ENCODE measurements around the gene IFNL1. TPM values are rescaled to one million over a fixed set of nuclear protein-coding genes. Genes with fewer than 3 reads are reported as not detected.

The IFNL1 gene
- total RNA-seq, 1 donor from 2014 or later: not detected

GRCh38 chr19:39257227-39257626, 39.0 kb upstream of the IFNL1 start:
- Mint-ChIP-seq H3K4me3 (ENCODE audit: unreplicated experiment) (no peak overlapping the region), H3K27me3 (ENCODE audit: unreplicated experiment) (peaks cover 1% of the 10 kb centered on the region)
- TF ChIP-seq, protein P1, sequence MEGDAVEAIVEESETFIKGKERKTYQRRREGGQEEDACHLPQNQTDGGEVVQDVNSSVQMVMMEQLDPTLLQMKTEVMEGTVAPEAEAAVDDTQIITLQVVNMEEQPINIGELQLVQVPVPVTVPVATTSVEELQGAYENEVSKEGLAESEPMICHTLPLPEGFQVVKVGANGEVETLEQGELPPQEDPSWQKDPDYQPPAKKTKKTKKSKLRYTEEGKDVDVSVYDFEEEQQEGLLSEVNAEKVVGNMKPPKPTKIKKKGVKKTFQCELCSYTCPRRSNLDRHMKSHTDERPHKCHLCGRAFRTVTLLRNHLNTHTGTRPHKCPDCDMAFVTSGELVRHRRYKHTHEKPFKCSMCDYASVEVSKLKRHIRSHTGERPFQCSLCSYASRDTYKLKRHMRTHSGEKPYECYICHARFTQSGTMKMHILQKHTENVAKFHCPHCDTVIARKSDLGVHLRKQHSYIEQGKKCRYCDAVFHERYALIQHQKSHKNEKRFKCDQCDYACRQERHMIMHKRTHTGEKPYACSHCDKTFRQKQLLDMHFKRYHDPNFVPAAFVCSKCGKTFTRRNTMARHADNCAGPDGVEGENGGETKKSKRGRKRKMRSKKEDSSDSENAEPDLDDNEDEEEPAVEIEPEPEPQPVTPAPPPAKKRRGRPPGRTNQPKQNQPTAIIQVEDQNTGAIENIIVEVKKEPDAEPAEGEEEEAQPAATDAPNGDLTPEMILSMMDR (IDR thresholded peaks at IDR 0.05; ENCODE audit: unreplicated experiment): no peak

GRCh38 chr19:39261704-39262103, 34.5 kb upstream of the IFNL1 start:
- no peak overlapping the region for H3K4me3 Mint-ChIP-seq (ENCODE audit: unreplicated experiment)
- no peak overlapping the region for H3K27ac Mint-ChIP-seq (ENCODE audit: unreplicated experiment)
- H3K27me3 Mint-ChIP-seq (ENCODE audit: unreplicated experiment): peaks cover 14% of the 10 kb centered on the region
- TF ChIP-seq, protein P1 (IDR thresholded peaks at IDR 0.05; ENCODE audit: unreplicated experiment): no peak
- H3K4me1 Mint-ChIP-seq (ENCODE audit: unreplicated experiment): peaks cover 3% of the 10 kb centered on the region
- H3K36me3 Mint-ChIP-seq (ENCODE audit: low read depth, unreplicated experiment): peaks cover 4% of the 10 kb centered on the region
- DNase-seq (ENCODE audit: low spot score): no peak
- no peaks in the 10 kb centered on the region for H3K9me3 Mint-ChIP-seq (ENCODE audit: unreplicated experiment)

More at GRCh38 chr19:39257227-39257626, 39.0 kb upstream of the IFNL1 start:
- no peaks in the 10 kb centered on the region for H3K36me3 Mint-ChIP-seq (ENCODE audit: low read depth, unreplicated experiment)
- H3K9me3 Mint-ChIP-seq (ENCODE audit: unreplicated experiment): no peaks in the 10 kb centered on the region
- no peak for DNase-seq (ENCODE audit: low spot score)
- H3K4me1 Mint-ChIP-seq (ENCODE audit: unreplicated experiment): no peaks in the 10 kb centered on the region
- no peak overlapping the region for H3K27ac Mint-ChIP-seq (ENCODE audit: unreplicated experiment)

- Mint-ChIP-seq H3K9me3 (ENCODE audit: unreplicated experiment) (no peaks in the 10 kb centered on the region), H3K4me1 (ENCODE audit: unreplicated experiment) (peaks cover 3% of the 10 kb centered on the region), H3K36me3 (ENCODE audit: low read depth, unreplicated experiment) (peaks cover 4% of the 10 kb centered on the region), H3K27me3 (ENCODE audit: unreplicated experiment) (peaks cover 14% of the 10 kb centered on the region), H3K27ac (ENCODE audit: unreplicated experiment) (no peak overlapping the region), H3K4me3 (ENCODE audit: unreplicated experiment) (no peak overlapping the region)
- TF ChIP-seq, protein P1 (IDR thresholded peaks at IDR 0.05; ENCODE audit: unreplicated experiment): no peak
- no peak for DNase-seq (ENCODE audit: low spot score)
Observed at GRCh38 chr19:39262496-39262895, 33.7 kb upstream of the IFNL1 start.

DNA sequence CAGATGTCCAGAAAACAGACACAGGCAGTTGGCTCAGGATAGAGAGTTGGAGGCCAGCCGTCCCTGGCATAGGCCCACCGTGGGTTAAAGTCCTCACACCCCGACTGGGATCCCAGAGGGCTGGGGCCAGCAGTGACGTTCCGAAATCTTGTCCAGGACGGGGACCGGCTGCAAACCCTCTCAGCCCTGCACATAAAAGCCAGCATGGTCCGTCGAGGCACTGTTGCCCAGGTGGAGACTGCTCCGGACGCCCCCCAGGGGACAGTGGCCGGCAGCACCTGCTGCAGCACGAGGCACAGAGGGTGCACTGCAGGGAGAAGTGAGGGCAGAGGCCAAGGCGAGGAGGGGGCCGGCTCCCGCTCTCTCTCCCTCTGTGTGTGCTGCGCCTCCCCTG, 32.3 kb upstream of the IFNL1 start:
- Mint-ChIP-seq H3K27ac (ENCODE audit: unreplicated experiment) (no peak overlapping the region), H3K4me1 (ENCODE audit: unreplicated experiment) (peaks cover 3% of the 10 kb centered on the region), H3K27me3 (ENCODE audit: unreplicated experiment) (peaks cover 17% of the 10 kb centered on the region), H3K9me3 (ENCODE audit: unreplicated experiment) (no peaks in the 10 kb centered on the region), H3K36me3 (ENCODE audit: low read depth, unreplicated experiment) (peaks cover 4% of the 10 kb centered on the region), H3K4me3 (ENCODE audit: unreplicated experiment) (no peak overlapping the region)
- DNase-seq (ENCODE audit: low spot score): no peak
- TF ChIP-seq, protein P1 (IDR thresholded peaks at IDR 0.05; ENCODE audit: unreplicated experiment): no peak

GRCh38 chr19:39264306-39265290, 31.6 kb upstream of the IFNL1 start:
- DNase-seq (ENCODE audit: low spot score): peak; percentile 40
- Mint-ChIP-seq H3K4me3 (ENCODE audit: unreplicated experiment) (no peak overlapping the region), H3K36me3 (ENCODE audit: low read depth, unreplicated experiment) (peaks cover 4% of the 10 kb centered on the region), H3K9me3 (ENCODE audit: unreplicated experiment) (no peaks in the 10 kb centered on the region), H3K27me3 (ENCODE audit: unreplicated experiment) (peaks cover 17% of the 10 kb centered on the region), H3K4me1 (ENCODE audit: unreplicated experiment) (peaks cover 3% of the 10 kb centered on the region), H3K27ac (ENCODE audit: unreplicated experiment) (no peak overlapping the region)
- TF ChIP-seq, protein P1 (IDR thresholded peaks at IDR 0.05; ENCODE audit: unreplicated experiment): no peak

Data from endothelial cell (in vitro differentiated cells).